Measurements from ENCODE around the gene COL21A1.

The COL21A1 gene

DNA sequence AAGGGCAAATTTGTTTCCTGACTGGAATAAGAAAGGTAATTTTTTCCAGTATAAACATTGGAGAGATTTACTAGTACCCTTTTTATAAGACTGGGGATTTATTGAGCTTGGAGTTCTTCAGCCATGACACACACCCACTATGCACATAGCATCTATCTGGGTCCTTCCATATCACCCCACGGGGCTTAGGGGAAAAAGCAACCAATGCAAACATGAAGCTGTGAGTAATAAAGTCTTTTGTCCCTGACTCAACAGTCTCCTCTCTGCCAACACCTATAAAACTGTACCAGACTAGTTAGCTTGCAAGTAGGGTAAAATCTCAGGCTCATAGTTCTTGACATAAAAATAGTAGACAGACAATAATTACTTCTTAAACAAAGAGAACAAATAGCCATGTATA is 23.4 kb downstream of the COL21A1 start:
- Histone ChIP-seq H3K79me2 (ENCODE audit: low read length) (no peaks in the 10 kb centered on the region), H3K9me3 (ENCODE audit: insufficient read depth, low read length) (no peaks in the 10 kb centered on the region), H3K4me3 (ENCODE audit: low read length) (no peak overlapping the region), H4K20me1 (ENCODE audit: insufficient read depth, low read length) (no peaks in the 10 kb centered on the region), H3K36me3 (replicated peaks; ENCODE audit: low read depth, low read length) (no peaks in the 10 kb centered on the region), H2AFZ (ENCODE audit: low read depth, low read length) (no peak overlapping the region), H3K27me3 (ENCODE audit: low read depth, low read length) (no peaks in the 10 kb centered on the region), H3K27ac (ENCODE audit: low read length) (no peak overlapping the region), H3K9ac (ENCODE audit: low read length) (no peak overlapping the region), H3K4me2 (ENCODE audit: low read length) (no peak overlapping the region), H3K4me1 (ENCODE audit: low read length) (no peaks in the 10 kb centered on the region)
- TF ChIP-seq, protein P1, sequence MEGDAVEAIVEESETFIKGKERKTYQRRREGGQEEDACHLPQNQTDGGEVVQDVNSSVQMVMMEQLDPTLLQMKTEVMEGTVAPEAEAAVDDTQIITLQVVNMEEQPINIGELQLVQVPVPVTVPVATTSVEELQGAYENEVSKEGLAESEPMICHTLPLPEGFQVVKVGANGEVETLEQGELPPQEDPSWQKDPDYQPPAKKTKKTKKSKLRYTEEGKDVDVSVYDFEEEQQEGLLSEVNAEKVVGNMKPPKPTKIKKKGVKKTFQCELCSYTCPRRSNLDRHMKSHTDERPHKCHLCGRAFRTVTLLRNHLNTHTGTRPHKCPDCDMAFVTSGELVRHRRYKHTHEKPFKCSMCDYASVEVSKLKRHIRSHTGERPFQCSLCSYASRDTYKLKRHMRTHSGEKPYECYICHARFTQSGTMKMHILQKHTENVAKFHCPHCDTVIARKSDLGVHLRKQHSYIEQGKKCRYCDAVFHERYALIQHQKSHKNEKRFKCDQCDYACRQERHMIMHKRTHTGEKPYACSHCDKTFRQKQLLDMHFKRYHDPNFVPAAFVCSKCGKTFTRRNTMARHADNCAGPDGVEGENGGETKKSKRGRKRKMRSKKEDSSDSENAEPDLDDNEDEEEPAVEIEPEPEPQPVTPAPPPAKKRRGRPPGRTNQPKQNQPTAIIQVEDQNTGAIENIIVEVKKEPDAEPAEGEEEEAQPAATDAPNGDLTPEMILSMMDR (IDR thresholded peaks at IDR 0.05; ENCODE audit: low read depth, low read length), result no peak
- no peak for TF ChIP-seq EZH2phosphoT487 (IDR thresholded peaks at IDR 0.05; ENCODE audit: low read depth)

DNA sequence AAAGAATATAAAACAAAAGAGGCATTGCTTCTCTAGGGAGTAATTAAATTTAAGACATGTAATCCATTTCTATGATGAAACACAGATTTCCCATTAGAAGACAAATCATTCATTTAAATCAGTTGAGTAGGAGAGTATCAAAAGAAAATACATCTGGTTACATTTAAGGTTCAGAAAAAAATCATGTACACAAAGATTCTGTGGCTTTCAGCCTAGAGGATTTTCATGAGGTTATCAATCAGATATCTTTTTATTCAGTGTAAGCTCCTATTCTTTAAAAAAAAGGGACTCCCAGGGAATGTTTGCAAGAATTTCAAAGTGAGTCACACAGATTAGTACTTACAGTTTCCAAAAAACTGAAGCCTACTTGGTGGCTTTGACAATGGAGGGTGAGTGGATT is 24.9 kb downstream of the COL21A1 start:
- Histone ChIP-seq H3K36me3 (replicated peaks; ENCODE audit: low read depth, low read length) (no peaks in the 10 kb centered on the region), H3K4me3 (ENCODE audit: low read length) (no peak overlapping the region), H4K20me1 (ENCODE audit: insufficient read depth, low read length) (no peaks in the 10 kb centered on the region), H3K9me3 (ENCODE audit: insufficient read depth, low read length) (no peaks in the 10 kb centered on the region), H3K27ac (ENCODE audit: low read length) (no peak overlapping the region), H3K4me1 (ENCODE audit: low read length) (no peaks in the 10 kb centered on the region), H3K27me3 (ENCODE audit: low read depth, low read length) (no peaks in the 10 kb centered on the region), H3K79me2 (ENCODE audit: low read length) (no peaks in the 10 kb centered on the region), H3K9ac (ENCODE audit: low read length) (no peak overlapping the region), H2AFZ (ENCODE audit: low read depth, low read length) (no peak overlapping the region), H3K4me2 (ENCODE audit: low read length) (no peak overlapping the region)
- no peak for TF ChIP-seq EZH2phosphoT487 (IDR thresholded peaks at IDR 0.05; ENCODE audit: low read depth)
- TF ChIP-seq, protein P1 (IDR thresholded peaks at IDR 0.05; ENCODE audit: low read depth, low read length), result no peak

DNA sequence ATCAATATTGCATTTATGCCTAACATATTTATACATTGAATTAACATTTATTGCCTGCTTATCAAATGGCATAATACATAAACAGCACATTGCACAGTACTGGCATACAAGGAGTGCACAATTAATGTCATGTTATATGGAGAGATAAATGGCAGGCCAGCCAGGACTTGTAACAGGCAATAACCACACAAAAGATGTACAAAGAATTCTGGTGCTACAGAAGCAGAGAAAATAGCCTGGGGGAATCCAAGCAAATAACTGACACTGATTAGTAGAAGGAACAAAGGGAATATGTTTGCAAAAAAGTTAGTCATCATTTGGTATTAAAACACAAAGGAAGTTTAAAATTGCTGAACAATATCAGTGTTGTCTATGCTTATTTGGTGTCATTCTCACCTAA is 27.3 kb downstream of the COL21A1 start:
- Histone ChIP-seq H3K4me3 (ENCODE audit: low read length) (no peak overlapping the region), H3K27ac (ENCODE audit: low read length) (no peak overlapping the region), H3K4me2 (ENCODE audit: low read length) (no peak overlapping the region), H3K4me1 (ENCODE audit: low read length) (no peaks in the 10 kb centered on the region), H3K36me3 (replicated peaks; ENCODE audit: low read depth, low read length) (no peaks in the 10 kb centered on the region), H2AFZ (ENCODE audit: low read depth, low read length) (no peak overlapping the region), H3K79me2 (ENCODE audit: low read length) (no peaks in the 10 kb centered on the region), H4K20me1 (ENCODE audit: insufficient read depth, low read length) (no peaks in the 10 kb centered on the region), H3K9ac (ENCODE audit: low read length) (no peak overlapping the region), H3K27me3 (ENCODE audit: low read depth, low read length) (no peaks in the 10 kb centered on the region), H3K9me3 (ENCODE audit: insufficient read depth, low read length) (no peaks in the 10 kb centered on the region)
- TF ChIP-seq, protein P1 (IDR thresholded peaks at IDR 0.05; ENCODE audit: low read depth, low read length), result no peak
- TF ChIP-seq EZH2phosphoT487 (IDR thresholded peaks at IDR 0.05; ENCODE audit: low read depth), result no peak

DNA sequence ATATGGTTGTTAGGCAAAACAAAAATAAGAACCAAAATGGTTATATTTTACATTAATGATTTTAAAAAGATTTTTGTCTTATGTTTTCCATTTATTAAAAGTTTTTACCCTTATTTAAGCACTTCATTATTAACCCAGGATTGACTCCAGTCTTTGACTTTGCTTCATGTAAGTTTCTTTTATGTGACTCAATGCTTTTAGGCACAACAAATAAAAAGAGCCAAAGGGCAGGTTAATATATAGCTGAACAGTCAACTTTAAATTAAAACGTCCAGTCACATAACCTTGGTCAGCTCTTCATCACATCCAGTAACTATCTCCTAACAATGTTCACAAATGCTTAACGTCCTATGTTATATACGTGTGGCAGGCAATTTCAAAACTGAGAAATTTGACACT is 32.7 kb downstream of the COL21A1 start:
- Histone ChIP-seq H2AFZ (ENCODE audit: low read depth, low read length) (no peak overlapping the region), H3K4me1 (ENCODE audit: low read length) (no peaks in the 10 kb centered on the region), H3K27ac (ENCODE audit: low read length) (no peak overlapping the region), H3K36me3 (replicated peaks; ENCODE audit: low read depth, low read length) (no peaks in the 10 kb centered on the region), H3K4me3 (ENCODE audit: low read length) (no peak overlapping the region), H3K79me2 (ENCODE audit: low read length) (no peaks in the 10 kb centered on the region), H3K9me3 (ENCODE audit: insufficient read depth, low read length) (no peaks in the 10 kb centered on the region), H3K4me2 (ENCODE audit: low read length) (no peak overlapping the region), H3K27me3 (ENCODE audit: low read depth, low read length) (no peaks in the 10 kb centered on the region), H3K9ac (ENCODE audit: low read length) (no peak overlapping the region), H4K20me1 (ENCODE audit: insufficient read depth, low read length) (no peaks in the 10 kb centered on the region)
- no peak for TF ChIP-seq EZH2phosphoT487 (IDR thresholded peaks at IDR 0.05; ENCODE audit: low read depth)
- TF ChIP-seq, protein P1 (IDR thresholded peaks at IDR 0.05; ENCODE audit: low read depth, low read length), result no peak

All from OCI-LY3 (cell line).